Pancreas (tissue), 10 donors: Measurements from ENCODE around the gene INSR. TPM values are rescaled to one million over a fixed set of nuclear protein-coding genes. Genes with fewer than 3 reads are reported as not detected.

Experiments used
- ATAC-seq, 4 donors: fragments of 200-7000 bp; cut with Tn5 transposase; one replicate each; pipeline versions ENCODE4 v1.8.0 to v1.9.1; 2020; ENCODE audit warnings: mild to moderate bottlenecking in 4 of 4, moderate library complexity in 4 of 4
- DNase-seq, 6 donors: peaks; one replicate each; pipeline ENCODE4 v3.0.0-alpha.2; 2020
- FAIRE-seq: peaks from 2 replicates; lab custom pipeline; 2012; peaks lifted over from hg19 to GRCh38; lab: Jason Lieb, UNC
- H3K27ac ChIP-seq, 4 donors: fragments of 200-600 bp; sonication (generic); 1 replicate in 3 of 4; 2 replicates in 1 of 4; pipeline versions ENCODE4 v1.5.0 to v1.8.0; 2020
- H3K27me3 ChIP-seq, 4 donors: fragments of 200-600 bp; one replicate each; pipeline ENCODE4 v1.8.0; 2021
- H3K36me3 ChIP-seq, 3 donors: fragments of 200-600 bp; sonication (generic) in 1 of 3; one replicate each; pipeline versions ENCODE4 v1.5.0 to v1.8.0; 2020 to 2021
- H3K4me1 ChIP-seq, 3 donors: fragments of 200-600 bp; one replicate each; pipeline ENCODE4 v1.8.0; 2021
- H3K4me3 ChIP-seq, 4 donors: fragments of 200-600 bp; sonication (generic) in 2 of 4; one replicate each; pipeline versions ENCODE4 v1.5.0 to v1.8.0; 2020 to 2021
- H3K9me3 ChIP-seq, 4 donors: fragments of 200-600 bp; one replicate each; pipeline ENCODE4 v1.8.0; 2021
- WGBS, 2 donors: extraction: QIAGEN DNeasy Blood & Tissue Kit; methylation state at CpG; one replicate each; pipeline ENCODE4 v1.1.7; 2013; 5-methylcytosine and 5-hydroxymethylcytosine counted together
- intact Hi-C, 3 donors: fragments of 100-400 bp; cut with DNase I; formaldehyde crosslinking; loops; one replicate each; pipeline versions ENCODE4 v1.11.1 to v1.14.2; 2022
- polyA plus RNA-seq, 2 donors: library from polyadenylated mRNA; stranded (reverse); fragments of 200-250 nt; gene quantifications; one replicate each; pipeline ENCODE4 v1.2.3, GENCODE V29; 2013
- total RNA-seq, 6 donors: library from RNA; stranded (reverse); fragmentation: NEBNext Ultra II Directional in 4 of 6; extraction: Animal tissue kit (Norgen Biotek cat#: 25700) in 4 of 6; gene quantifications; one replicate each; pipeline versions ENCODE4 v1.2.1 to v1.2.4, GENCODE V29; 2021 to 2023
- TF ChIP-seq, protein P1 (sequence below), 4 donors: fragments of 200-600 bp; sonication (generic) in 3 of 4; IDR thresholded peaks; one replicate each; pipeline versions ENCODE4 v1.5.0 to v1.8.0; 2021; ENCODE audit warnings: antibody characterized with exemption in 4 of 4
- donor health status: healthy with polysubstance abuse.
- donor health status: DM: no; HTN: no; CAD: no; lungs with moderate emphysema.
- donor health status: DM: no; HTN: no; CAD: no.
- donor health status: control.
- donor health status: control.
- donor health status: Bipolar disorder and iron deficiency.
- donor health status: DM: yes; HTN: yes; CAD: no.
- donor health status: DM: no; HTN: no; CAD: no.
- donor health status: DM: no; HTN: no; CAD: no.
- donor health status: DM: yes; HTN: yes; CAD: no.

INSR gene
- total and polyA plus RNA-seq, 8 donors = 45.1 to 205 (median 120) TPM

DNA sequence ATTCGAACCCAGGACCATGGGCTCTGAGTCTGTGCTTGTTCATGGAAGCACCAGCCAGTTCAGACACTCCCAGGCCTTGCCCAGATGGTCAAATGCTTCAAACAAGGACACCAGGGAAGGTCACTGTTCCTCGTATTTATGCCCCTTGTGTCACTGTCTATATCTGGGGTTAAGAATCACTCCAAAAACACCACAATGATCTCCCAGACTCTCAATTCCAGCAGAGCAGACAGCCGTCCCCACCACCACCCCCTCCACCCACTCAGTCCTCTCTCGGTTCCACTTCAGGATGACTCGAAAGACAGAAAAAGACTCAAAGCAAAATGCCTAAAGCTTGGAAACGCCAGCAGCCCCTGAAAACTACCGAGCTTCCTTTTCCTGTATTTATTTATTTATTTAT lies 79.0 kb downstream of the INSR start:
- Histone ChIP-seq H3K4me1 (peaks cover 32 to 45% (median 42%) of the 10 kb centered on the region in 3 donors), H3K27me3 (no peaks in the 10 kb centered on the region), H3K36me3 (no peaks in the 10 kb centered on the region), H3K9me3 (no peaks in the 10 kb centered on the region), H3K4me3 (no peak overlapping the region), H3K27ac (peak overlapping the region; percentile 22 to 93 (median 79))
- ATAC-seq (no peak), FAIRE-seq (no peak), DNase-seq (no peak)
- TF ChIP-seq, protein P1, sequence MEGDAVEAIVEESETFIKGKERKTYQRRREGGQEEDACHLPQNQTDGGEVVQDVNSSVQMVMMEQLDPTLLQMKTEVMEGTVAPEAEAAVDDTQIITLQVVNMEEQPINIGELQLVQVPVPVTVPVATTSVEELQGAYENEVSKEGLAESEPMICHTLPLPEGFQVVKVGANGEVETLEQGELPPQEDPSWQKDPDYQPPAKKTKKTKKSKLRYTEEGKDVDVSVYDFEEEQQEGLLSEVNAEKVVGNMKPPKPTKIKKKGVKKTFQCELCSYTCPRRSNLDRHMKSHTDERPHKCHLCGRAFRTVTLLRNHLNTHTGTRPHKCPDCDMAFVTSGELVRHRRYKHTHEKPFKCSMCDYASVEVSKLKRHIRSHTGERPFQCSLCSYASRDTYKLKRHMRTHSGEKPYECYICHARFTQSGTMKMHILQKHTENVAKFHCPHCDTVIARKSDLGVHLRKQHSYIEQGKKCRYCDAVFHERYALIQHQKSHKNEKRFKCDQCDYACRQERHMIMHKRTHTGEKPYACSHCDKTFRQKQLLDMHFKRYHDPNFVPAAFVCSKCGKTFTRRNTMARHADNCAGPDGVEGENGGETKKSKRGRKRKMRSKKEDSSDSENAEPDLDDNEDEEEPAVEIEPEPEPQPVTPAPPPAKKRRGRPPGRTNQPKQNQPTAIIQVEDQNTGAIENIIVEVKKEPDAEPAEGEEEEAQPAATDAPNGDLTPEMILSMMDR (IDR thresholded peaks at IDR 0.05) = no peak
- 56 to 57% methylated on average over 7 of the region's 7 CpGs for WGBS, 2 donors
- intact Hi-C loops = no loop called here

DNA sequence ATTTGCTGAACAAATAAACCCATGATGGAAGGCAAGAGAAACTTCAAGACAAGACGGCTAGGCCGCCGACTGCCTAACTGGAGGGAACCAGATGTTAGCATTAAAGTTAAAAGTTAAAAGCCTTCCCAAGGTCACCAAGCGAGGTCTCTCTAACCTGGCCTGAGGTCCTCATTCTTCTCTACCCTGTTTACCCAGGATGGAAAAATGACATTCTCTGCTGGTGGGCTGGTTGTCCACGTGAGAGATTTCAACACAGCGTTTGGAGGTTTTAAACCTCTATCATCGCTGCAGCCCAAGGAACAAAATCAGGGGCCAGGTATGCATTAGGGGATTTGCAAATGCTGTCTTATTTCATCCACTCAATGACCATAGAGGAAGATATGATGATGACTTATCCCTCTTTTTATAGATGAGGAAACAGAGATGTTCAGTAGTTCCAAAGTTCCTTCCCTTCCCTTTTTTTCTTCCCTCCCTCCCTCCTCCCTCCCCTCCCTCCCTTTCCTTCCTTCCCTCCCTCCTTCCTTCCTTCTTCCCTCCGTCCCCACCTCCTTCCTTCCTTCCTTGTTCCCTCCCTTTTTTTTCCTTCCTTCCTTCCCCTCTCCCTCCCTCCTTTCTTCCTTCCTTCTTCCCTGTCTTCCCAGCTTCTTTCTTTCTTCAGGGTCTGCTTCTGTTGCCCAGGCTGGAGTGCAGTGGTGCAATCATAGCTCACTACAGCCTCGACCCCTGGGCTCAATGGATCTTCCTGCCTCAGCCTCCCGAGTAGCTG lies 79.7 kb downstream of the INSR start:
- TF ChIP-seq, protein P1 (IDR thresholded peaks at IDR 0.05) = no peak
- intact Hi-C loops = loop anchor here in 1 of 3 donors (5.0 kb wide), 1 partner anchor 78 kb away; the partner anchor contains the start of gene INSR
- Histone ChIP-seq H3K27me3 (no peaks in the 10 kb centered on the region), H3K4me1 (peaks cover 33 to 51% (median 46%) of the 10 kb centered on the region in 3 donors), H3K9me3 (no peaks in the 10 kb centered on the region), H3K27ac (peak overlapping the region; percentile 22 to 93 (median 79)), H3K4me3 (no peak overlapping the region), H3K36me3 (no peaks in the 10 kb centered on the region)
- FAIRE-seq = no peak
- 26 to 31% methylated on average over 10 of the region's 10 CpGs for WGBS, 2 donors
- DNase-seq = peak in 3 of 6 donors; percentile 37 to 66 (median 51)
- ATAC-seq = peak; percentile 14 to 49 (median 30)

DNA sequence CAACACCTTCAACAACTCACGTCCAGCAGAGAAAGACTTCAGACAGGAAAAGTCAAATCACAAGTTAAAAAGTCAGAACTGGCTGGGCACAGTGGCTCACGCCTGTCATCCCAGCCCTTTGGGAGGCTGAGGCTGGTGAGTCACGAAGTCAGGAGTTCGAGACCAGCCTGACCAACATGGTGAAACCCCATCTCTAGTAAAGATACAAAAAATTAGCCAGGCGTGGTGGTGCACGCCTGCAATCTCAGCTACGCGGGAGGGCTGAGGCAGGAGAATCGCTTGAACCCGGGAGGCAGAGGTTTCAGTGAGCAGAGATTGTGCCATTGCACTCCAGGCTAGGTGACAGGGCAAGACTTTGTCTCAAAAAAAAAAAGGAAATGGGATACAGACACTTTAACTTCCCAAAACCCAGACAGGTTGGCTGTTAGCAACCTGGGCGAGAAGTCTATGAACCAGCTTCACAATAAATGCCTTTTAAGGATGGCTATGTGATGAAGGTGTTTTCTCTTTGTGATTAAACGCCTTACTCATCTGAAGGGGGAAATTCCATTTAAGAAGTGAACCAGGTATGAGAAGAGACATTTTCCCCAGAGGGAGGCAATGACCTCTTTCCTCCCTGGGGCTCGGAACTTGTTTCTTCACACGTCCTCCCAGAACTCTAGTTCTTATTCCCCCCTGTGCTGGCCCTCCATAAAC lies 80.4 kb downstream of the INSR start:
- H3K36me3 ChIP-seq = no peaks in the 10 kb centered on the region
- TF ChIP-seq, protein P1 (IDR thresholded peaks at IDR 0.05) = no peak
- ATAC-seq (peak in 1 of 4 donors; percentile 0), DNase-seq (peak in 1 of 6 donors; percentile 27), FAIRE-seq (no peak)
- H3K4me1 ChIP-seq = peaks cover 33 to 55% (median 53%) of the 10 kb centered on the region in 3 donors
- intact Hi-C loops = loop anchor here in 1 of 3 donors (5.0 kb wide), 1 partner anchor 79 kb away; the partner anchor contains the start of gene INSR
- H3K4me3 ChIP-seq = no peak overlapping the region
- WGBS, 2 donors = 58 to 61% methylated on average over 14 of the region's 14 CpGs
- no peaks in the 10 kb centered on the region for H3K9me3 ChIP-seq
- H3K27me3 ChIP-seq = no peaks in the 10 kb centered on the region
- peak overlapping the region; percentile 22 to 93 (median 79) for H3K27ac ChIP-seq

DNA sequence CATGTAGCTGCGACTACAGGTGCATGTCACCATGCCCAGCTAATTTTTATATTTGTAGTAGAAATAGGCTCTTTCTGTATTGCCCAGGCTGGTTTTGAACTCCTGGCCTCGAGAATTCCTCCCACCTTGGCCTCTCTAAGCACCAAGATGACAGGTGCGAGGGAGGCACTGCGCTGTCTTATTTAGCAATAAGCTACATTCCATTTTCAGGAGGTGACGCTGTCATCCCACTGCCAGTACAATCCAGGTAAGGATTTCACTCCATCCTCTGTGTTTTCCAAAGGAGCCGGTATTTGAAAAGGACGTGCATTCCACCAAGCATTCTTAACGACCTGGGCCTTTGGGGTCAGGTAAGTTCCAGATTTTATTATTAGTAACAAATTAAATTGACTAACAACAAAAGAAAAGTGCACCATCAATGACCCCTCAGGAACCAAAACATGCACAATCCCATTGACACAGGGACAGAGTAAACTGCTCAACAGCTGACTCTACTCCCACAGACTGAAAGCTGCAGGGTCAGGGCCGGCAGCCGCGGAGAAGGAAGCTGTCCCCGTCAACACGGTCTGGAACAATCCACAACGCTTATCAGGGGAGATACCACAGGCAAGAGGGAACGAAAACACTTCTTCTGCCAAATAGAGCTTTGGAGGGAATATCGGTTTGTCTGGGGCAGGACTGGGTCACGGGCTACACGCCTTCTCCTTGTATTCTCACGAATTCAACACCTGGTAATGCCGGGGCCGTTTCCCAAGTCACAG lies 82.8 kb downstream of the INSR start:
- TF ChIP-seq, protein P1 (IDR thresholded peaks at IDR 0.05) = no peak
- DNase-seq (peak; percentile 78 to 95 (median 91)), ATAC-seq (peak; percentile 68 to 82 (median 75)), FAIRE-seq (no peak)
- peaks cover 44 to 69% (median 64%) of the 10 kb centered on the region in 3 donors for H3K4me1 ChIP-seq
- no peak overlapping the region for H3K4me3 ChIP-seq
- no peaks in the 10 kb centered on the region for H3K36me3 ChIP-seq
- H3K27ac ChIP-seq = peak overlapping the region; percentile 73 to 93 (median 85)
- H3K9me3 ChIP-seq = no peaks in the 10 kb centered on the region
- H3K27me3 ChIP-seq = no peaks in the 10 kb centered on the region
- WGBS, 2 donors = 15% methylated on average over 21 of the region's 21 CpGs
- intact Hi-C loops = loop anchor here in 1 of 3 donors (5.0 kb wide), 1 partner anchor 81 kb away; the partner anchor contains the start of gene INSR
